Measurements from ENCODE around the gene SMIM24. TPM values are rescaled to one million over a fixed set of nuclear protein-coding genes. Genes with fewer than 3 reads are reported as not detected.

Gene SMIM24
- total and polyA plus RNA-seq, 9 of the 15 experiments (the other 6 are each of a cell fraction or from before 2014, with no cell fraction given) = 0.45 to 12.3 (median 1.4) TPM; not detected in 1

GRCh38 chr19:3503036-3503572, 22.8 kb upstream of the SMIM24 start (continued):
- TF ChIP-seq ZNF431 (CRISPR knock-in tag; IDR thresholded peaks at IDR 0.05) = no peak
- no peak for TF ChIP-seq CBX8 (IDR thresholded peaks at IDR 0.05; ENCODE audit: borderline replicate concordance, extremely low read depth, low read depth, low read length, poor library complexity, severe bottlenecking)
- TF ChIP-seq ZNF696 (CRISPR knock-in tag; conservative IDR thresholded peaks at IDR 0.05) = no peak
- no peak for TF ChIP-seq YBX1 (IDR thresholded peaks at IDR 0.05)
- no peak for TF ChIP-seq NFYB (IDR thresholded peaks at IDR 0.05; ENCODE audit: extremely low read depth, insufficient read length)
- TF ChIP-seq STAG1 (CRISPR knock-in tag; IDR thresholded peaks at IDR 0.05; ENCODE audit: borderline replicate concordance) = no peak
- no peak for TF ChIP-seq FOXP4 (CRISPR knock-in tag; IDR thresholded peaks at IDR 0.05; ENCODE audit: borderline replicate concordance)
- TF ChIP-seq ARID1B (IDR thresholded peaks at IDR 0.05) = peak; percentile 56
- no peak for TF ChIP-seq DNMT1 (IDR thresholded peaks at IDR 0.05)
- TF ChIP-seq ZNF41 (CRISPR knock-in tag; conservative IDR thresholded peaks at IDR 0.05) = no peak
- no peak for TF ChIP-seq ZBTB9 (CRISPR knock-in tag; IDR thresholded peaks at IDR 0.05)
- peak; percentile 89 for TF ChIP-seq CBFA2T3 (IDR thresholded peaks at IDR 0.05)
- TF ChIP-seq ARID3B (CRISPR knock-in tag; IDR thresholded peaks at IDR 0.05; ENCODE audit: borderline replicate concordance) = no peak
- TF ChIP-seq HMG20A (CRISPR knock-in tag; conservative IDR thresholded peaks at IDR 0.05) = no peak
- no peak for TF ChIP-seq MCM7 (IDR thresholded peaks at IDR 0.05)
- peak; percentile 29; the same call in 1 of the 2 replicates for TF ChIP-seq ZNF395 (CRISPR knock-in tag; IDR thresholded peaks at IDR 0.05)
- TF ChIP-seq TCF3 (CRISPR knock-in tag; IDR thresholded peaks at IDR 0.05) = peak; percentile 69
- TF ChIP-seq FIP1L1 (IDR thresholded peaks at IDR 0.05; ENCODE audit: low read depth, low read length, poor library complexity, severe bottlenecking) = no peak
- TF ChIP-seq SMAD1 (IDR thresholded peaks at IDR 0.05; ENCODE audit: low read depth, low read length, partially characterized antibody) = no peak
